ENCODE data around the gene TRRAP.
"Not testable (repeated sequence)": the region's sequence is repeated elsewhere in the genome, so short reads cannot be mapped to it uniquely, and the experiment has no call there.

Gene TRRAP

GRCh38 chr7:98878365-98879197, at the start of gene TRRAP:
Gene TRRAP, plus strand, starts transcription at chr7:98878532. Its CDS starts 2,619 bp downstream, at chr7:98881151.
- DNase-seq = peak; percentile 42 to 58

- DNase-seq = no peak
Observed at GRCh38 chr7:98830972-98831548, 47.3 kb upstream of the TRRAP start.

- peak; percentile 7 to 11 for DNase-seq
Observed at GRCh38 chr7:98831641-98832221, 46.6 kb upstream of the TRRAP start.

- DNase-seq = no peak
Observed at GRCh38 chr7:98833022-98833421, 45.3 kb upstream of the TRRAP start.

- no peak for DNase-seq
Observed at GRCh38 chr7:98834949-98835348, 43.4 kb upstream of the TRRAP start.

GRCh38 chr7:98836811-98837629, 41.3 kb upstream of the TRRAP start:
- DNase-seq = peak; percentile 14 to 42

- DNase-seq = no peak
Observed at GRCh38 chr7:98837630-98837972, 40.7 kb upstream of the TRRAP start.

- DNase-seq = no peak
Observed at GRCh38 chr7:98840096-98840495, 38.2 kb upstream of the TRRAP start.

- DNase-seq = no peak
Observed at GRCh38 chr7:98840722-98841121, 37.6 kb upstream of the TRRAP start.

- DNase-seq = peak; percentile 45 to 57
Observed at GRCh38 chr7:98841179-98841997, 36.9 kb upstream of the TRRAP start.

GRCh38 chr7:98842552-98842951, 35.8 kb upstream of the TRRAP start:
- DNase-seq = not testable (repeated sequence)

- no peak for DNase-seq
Observed at GRCh38 chr7:98848918-98849317, 29.4 kb upstream of the TRRAP start.

GRCh38 chr7:98852826-98853225, 25.5 kb upstream of the TRRAP start:
- no peak for DNase-seq

- DNase-seq = peak; percentile 23 to 32
Observed at GRCh38 chr7:98855610-98856422, 22.5 kb upstream of the TRRAP start.

GRCh38 chr7:98860071-98860470, 18.3 kb upstream of the TRRAP start:
- DNase-seq = peak; percentile 30 to 32

- DNase-seq = no peak
Observed at GRCh38 chr7:98862203-98862602, 16.1 kb upstream of the TRRAP start.

GRCh38 chr7:98862716-98863420, 15.5 kb upstream of the TRRAP start:
- DNase-seq = no peak

GRCh38 chr7:98863601-98864000, 14.7 kb upstream of the TRRAP start:
- DNase-seq = no peak

GRCh38 chr7:98864731-98865453, 13.4 kb upstream of the TRRAP start:
- DNase-seq = no peak

- no peak for DNase-seq
Observed at GRCh38 chr7:98866351-98866750, 12.0 kb upstream of the TRRAP start.

All from Kasumi-1 (cell line).